Panc1 (cell line): ENCODE measurements around the gene DNAJA1. TPM values are rescaled to one million over a fixed set of nuclear protein-coding genes. Genes with fewer than 3 reads are reported as not detected.

Experiments used
- ATAC-seq: fragments of 200-7000 bp; cut with Tn5 transposase; 2 replicates; pipeline ENCODE4 v1.9.1; 2020; ENCODE audit warnings: mild to moderate bottlenecking, moderate library complexity
- BruUV-seq: library from RNA; stranded (reverse); fragments of 400-500 nt; replicated peaks from 2 replicates; lab custom pipeline; 2021; lab: Mats Ljungman, UMichigan
- CTCF ChIA-PET: fragments of 300-600 bp; sonication (Branson Sonifier 250); formaldehyde crosslinking; loops from one replicate; lab custom pipeline; 2022; ENCODE audit warnings: antibody characterized with exemption; lab: Charles Lee
- POLR2A ChIA-PET: fragments of 300-600 bp; sonication (Branson Sonifier 250); formaldehyde crosslinking; loops from one replicate; lab custom pipeline; 2022; ENCODE audit warnings: antibody characterized with exemption; lab: Charles Lee
- DNase-seq: peaks from one replicate; pipeline ENCODE4 v3.0.0-alpha.2; 2010; ENCODE audit warnings: low read depth, low spot score
- H3K27ac ChIP-seq: 2 replicates; pipeline ENCODE4 v1.5.1; 2011; ENCODE audit warnings: mild to moderate bottlenecking, low read length, inconsistent platforms
- H3K27me3 ChIP-seq: fragments of 200-500 bp; sonication (Bioruptor generic); 2 replicates; pipeline ENCODE4 v1.6.0; 2014; ENCODE audit warnings: low read length, inconsistent platforms; ENCODE audit not compliant: control insufficient read depth, insufficient read depth
- H3K36me3 ChIP-seq: fragments of 200-500 bp; sonication (Bioruptor generic); 2 replicates; pipeline ENCODE4 v1.5.1; 2014; ENCODE audit warnings: inconsistent platforms, mild to moderate bottlenecking, low read length, moderate library complexity; ENCODE audit not compliant: control insufficient read depth, insufficient read depth
- H3K4me1 ChIP-seq: 2 replicates; pipeline ENCODE4 v1.5.1; 2011; ENCODE audit warnings: inconsistent platforms, mild to moderate bottlenecking, low read length, moderate library complexity; ENCODE audit not compliant: control insufficient read depth, insufficient read depth
- H3K4me3 ChIP-seq, 2 experiments: 2 replicates each; pipeline ENCODE4 v1.5.1; 2011 to 2012; ENCODE audit warnings: low read depth in 2 of 2, low read length in 2 of 2, mild to moderate bottlenecking in 2 of 2, inconsistent platforms in 1 of 2, moderate library complexity in 1 of 2
- H3K9me3 ChIP-seq: fragments of 200-500 bp; sonication (Bioruptor generic); 2 replicates; pipeline ENCODE4 v1.5.1; 2014; ENCODE audit warnings: low read depth, mild to moderate bottlenecking, inconsistent platforms, low read length, moderate library complexity; ENCODE audit not compliant: control insufficient read depth, insufficient read depth
- CTCF ChIP-seq: fragments of 450-650 bp; IDR thresholded peaks from 2 replicates; pipeline ENCODE4 v1.5.1; 2017; ENCODE audit warnings: mild to moderate bottlenecking
- POLR2AphosphoS5 ChIP-seq: IDR thresholded peaks from 2 replicates; pipeline ENCODE4 v1.6.1; 2012; ENCODE audit warnings: mild to moderate bottlenecking, low read depth, low read length, moderate library complexity
- REST ChIP-seq, 2 experiments: IDR thresholded peaks; 2 replicates each; pipeline ENCODE4 v1.6.1; 2011 to 2012; ENCODE audit warnings: low read depth in 2 of 2, control low read depth in 1 of 2, low read length in 1 of 2, mild to moderate bottlenecking in 1 of 2, moderate library complexity in 1 of 2; ENCODE audit not compliant: insufficient read depth in 1 of 2
- SIN3A ChIP-seq: IDR thresholded peaks from 2 replicates; pipeline ENCODE4 v1.6.1; 2012; ENCODE audit warnings: low read depth, mild to moderate bottlenecking, low read length, moderate library complexity, borderline replicate concordance; ENCODE audit not compliant: insufficient read depth
- TCF7L2 ChIP-seq: IDR thresholded peaks from 2 replicates; pipeline ENCODE4 v1.6.1; 2011; ENCODE audit warnings: mild to moderate bottlenecking, low read depth, low read length, inconsistent platforms
- in situ Hi-C: cut with HindIII; loops from 2 replicates; pipeline ENCODE4 v1.10.0; 2016; ENCODE audit warnings: low sequenced_read_pairs, low pct_unique_long_range_greater_than_20kb
- intact Hi-C: fragments of 100-400 bp; cut with micrococcal nuclease; formaldehyde crosslinking; loops from one replicate; pipeline ENCODE4 v1.10.0; 2022; ENCODE audit not compliant: unreplicated experiment
- total RNA-seq: library from RNA; stranded (reverse); gene quantifications from one replicate; pipeline ENCODE4 v1.2.1, GENCODE V29; 2021; ENCODE audit not compliant: unreplicated experiment

Gene DNAJA1
- total RNA-seq, 1 experiment from 2014 or later = 246 TPM

GRCh38 chr9:33065157-33066076 lies 40.3 kb downstream of the DNAJA1 start:
- no peak for DNase-seq
- ATAC-seq = no peak
- H3K4me1 ChIP-seq = no peaks in the 10 kb centered on the region
- TF ChIP-seq CTCF (no peak), SIN3A (no peak), TCF7L2 (no peak), POLR2AphosphoS5 (no peak), REST (IDR thresholded peaks at IDR 0.05; ENCODE audit: insufficient read depth in 1 of 2, low read depth in 2 of 2, low read length in 1 of 2) (no peak)
- in situ Hi-C loops = no loop called here
- BruUV-seq = no TSS peak
- H3K27me3 ChIP-seq = no peaks in the 10 kb centered on the region
- no peak overlapping the region for H3K27ac ChIP-seq
- peaks cover 46% of the 10 kb centered on the region for H3K36me3 ChIP-seq
- ChIA-PET CTCF (no interaction called here), POLR2A (no interaction called here)
- no peak overlapping the region for H3K4me3 ChIP-seq
- H3K9me3 ChIP-seq = no peaks in the 10 kb centered on the region
- intact Hi-C loops = no loop called here

- POLR2A ChIA-PET = no interaction called here
- H3K27ac ChIP-seq = no peak overlapping the region
- H3K4me1 ChIP-seq = no peaks in the 10 kb centered on the region
- CTCF ChIA-PET = no interaction called here
- H3K27me3 ChIP-seq = no peaks in the 10 kb centered on the region
- BruUV-seq = TSS peak; percentile 27
- peaks cover 35% of the 10 kb centered on the region for H3K36me3 ChIP-seq
- no peak for DNase-seq
- H3K4me3 ChIP-seq = no peak overlapping the region
- TF ChIP-seq TCF7L2 (no peak), SIN3A (no peak), CTCF (no peak), REST (IDR thresholded peaks at IDR 0.05; ENCODE audit: insufficient read depth in 1 of 2, low read depth in 2 of 2, low read length in 1 of 2) (no peak), POLR2AphosphoS5 (no peak)
- in situ Hi-C loops = no loop called here
- intact Hi-C loops = no loop called here
- no peaks in the 10 kb centered on the region for H3K9me3 ChIP-seq
- ATAC-seq = no peak
Measured at GRCh38 chr9:33068991-33069390, 43.9 kb downstream of the DNAJA1 start.
